ENCODE measurements around the gene CFAP77.
A peak's percentile ranks its signal among the peaks of the same experiment; 100 is the strongest.
"Not testable (repeated sequence)": the region's sequence is repeated elsewhere in the genome, so short reads cannot be mapped to it uniquely, and the experiment has no call there.

Gene CFAP77

DNA sequence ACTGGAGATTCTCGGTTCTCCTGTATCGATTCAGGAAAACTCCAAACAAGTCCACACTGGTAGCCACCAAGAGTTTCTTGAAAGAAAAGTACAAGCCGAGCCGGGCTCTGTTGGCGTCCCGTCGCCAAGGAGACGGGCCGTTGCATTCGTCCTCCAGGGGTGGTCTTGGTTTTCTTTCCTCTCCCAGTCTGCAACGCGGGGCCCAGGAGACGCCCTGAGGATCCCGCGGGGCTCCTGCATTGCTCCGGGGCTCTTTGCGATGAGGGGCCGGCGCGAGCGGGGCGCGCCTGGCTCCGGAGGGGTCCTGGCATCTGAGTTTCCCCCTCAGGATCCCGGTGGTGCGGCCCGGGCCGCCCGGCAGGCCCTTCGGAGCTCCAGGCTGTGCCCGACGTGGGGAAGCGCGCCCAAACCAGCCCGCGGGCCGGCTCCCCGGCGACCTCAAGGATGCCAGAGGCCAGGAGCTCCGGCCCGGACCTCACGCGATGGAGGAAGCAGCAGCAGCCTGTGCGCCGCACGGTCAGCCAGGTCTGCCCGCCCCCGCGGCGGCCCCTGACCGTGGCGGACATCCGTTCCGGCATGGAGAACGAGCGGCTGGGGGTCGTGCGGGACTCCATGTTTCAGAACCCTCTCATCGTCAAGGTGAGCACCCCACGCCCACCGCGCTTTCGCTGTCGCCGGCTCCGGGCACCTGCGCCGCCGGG lies at the start of gene CFAP77:
TSS of gene CFAP77 (plus strand) at position 384 of the 701 bp plus-strand sequence. CDS start at position 445, 61 bp downstream.
- DNase-seq, result peak; percentile 24

- no peak for DNase-seq
Measured at GRCh38 chr9:132364068-132364467, 45.9 kb upstream of the CFAP77 start.

DNA sequence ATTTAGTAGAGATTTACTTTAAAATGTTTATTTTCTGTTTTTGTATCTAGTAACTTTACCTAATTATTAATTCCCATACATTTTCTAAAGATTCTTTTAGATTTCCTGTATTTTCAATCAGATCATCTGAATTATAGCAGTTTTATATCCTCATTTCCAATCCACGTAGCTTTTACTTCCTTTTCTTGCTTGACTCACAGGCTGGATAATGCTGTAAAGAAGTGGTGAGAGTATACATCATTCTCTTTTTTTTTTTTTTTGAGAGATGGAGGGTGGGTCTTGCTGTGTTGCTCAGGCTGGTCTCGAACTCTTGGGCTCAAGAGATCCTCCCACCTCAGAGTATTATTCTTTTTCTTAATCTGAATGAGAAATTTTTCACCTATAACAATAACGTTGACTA lies 44.0 kb upstream of the CFAP77 start:
- no peak for DNase-seq

GRCh38 chr9:132366481-132366880 lies 43.5 kb upstream of the CFAP77 start:
- no peak for DNase-seq

DNA sequence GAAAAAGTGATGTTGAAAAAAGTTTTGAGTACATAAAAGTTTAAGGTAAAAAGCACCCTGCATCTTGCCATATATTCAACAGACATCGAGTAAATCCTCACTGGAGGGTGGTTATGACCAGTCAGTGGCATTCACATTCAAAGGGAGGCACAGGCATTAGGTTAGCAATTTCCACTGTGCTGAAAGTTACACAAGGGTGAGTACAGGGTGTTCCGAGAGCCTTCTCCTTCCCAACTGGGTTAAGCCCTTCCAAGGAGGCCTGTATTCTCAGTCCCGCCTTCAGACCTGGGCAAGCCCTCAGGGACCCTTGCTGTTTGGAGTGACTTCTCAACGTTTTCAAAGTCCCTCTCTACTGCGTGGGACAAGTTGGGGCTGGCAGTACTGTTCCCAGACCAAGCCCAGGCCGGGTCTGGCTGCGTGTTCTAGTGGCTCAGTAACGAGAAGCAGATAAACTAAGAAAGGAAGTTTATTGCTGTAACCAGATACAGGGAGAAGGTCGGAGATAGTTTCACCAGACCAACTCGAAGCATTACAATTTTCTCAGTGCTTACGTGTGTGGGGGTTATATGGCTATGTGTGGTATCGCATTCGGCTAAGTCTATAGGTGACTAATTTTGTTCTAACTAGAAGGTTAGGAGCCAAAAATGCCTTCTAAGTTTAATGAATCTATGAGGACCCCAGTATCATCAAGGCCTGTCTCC lies 42.2 kb upstream of the CFAP77 start:
- no peak for DNase-seq

- DNase-seq, result no peak
Measured at GRCh38 chr9:132369421-132369820, 40.6 kb upstream of the CFAP77 start.

DNA sequence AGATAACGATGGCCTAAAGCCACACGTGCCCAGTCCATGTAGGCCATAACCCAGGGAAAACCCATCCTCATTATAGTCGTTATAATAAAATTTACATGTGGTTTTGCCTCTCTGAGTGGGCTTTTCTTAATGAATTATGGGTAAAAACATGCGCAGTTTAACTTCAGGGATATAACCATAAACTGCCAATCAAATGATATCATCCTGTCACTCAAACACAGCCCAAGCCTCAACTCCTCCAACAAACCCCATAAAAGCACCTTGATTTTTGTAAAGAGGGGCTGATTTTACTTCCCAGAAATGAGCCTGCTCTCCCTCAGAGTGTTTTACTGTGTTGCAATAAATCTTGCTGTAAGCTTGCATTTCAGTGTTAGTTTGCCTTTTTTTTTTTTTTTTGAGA lies 39.4 kb upstream of the CFAP77 start:
- no peak for DNase-seq

DNA sequence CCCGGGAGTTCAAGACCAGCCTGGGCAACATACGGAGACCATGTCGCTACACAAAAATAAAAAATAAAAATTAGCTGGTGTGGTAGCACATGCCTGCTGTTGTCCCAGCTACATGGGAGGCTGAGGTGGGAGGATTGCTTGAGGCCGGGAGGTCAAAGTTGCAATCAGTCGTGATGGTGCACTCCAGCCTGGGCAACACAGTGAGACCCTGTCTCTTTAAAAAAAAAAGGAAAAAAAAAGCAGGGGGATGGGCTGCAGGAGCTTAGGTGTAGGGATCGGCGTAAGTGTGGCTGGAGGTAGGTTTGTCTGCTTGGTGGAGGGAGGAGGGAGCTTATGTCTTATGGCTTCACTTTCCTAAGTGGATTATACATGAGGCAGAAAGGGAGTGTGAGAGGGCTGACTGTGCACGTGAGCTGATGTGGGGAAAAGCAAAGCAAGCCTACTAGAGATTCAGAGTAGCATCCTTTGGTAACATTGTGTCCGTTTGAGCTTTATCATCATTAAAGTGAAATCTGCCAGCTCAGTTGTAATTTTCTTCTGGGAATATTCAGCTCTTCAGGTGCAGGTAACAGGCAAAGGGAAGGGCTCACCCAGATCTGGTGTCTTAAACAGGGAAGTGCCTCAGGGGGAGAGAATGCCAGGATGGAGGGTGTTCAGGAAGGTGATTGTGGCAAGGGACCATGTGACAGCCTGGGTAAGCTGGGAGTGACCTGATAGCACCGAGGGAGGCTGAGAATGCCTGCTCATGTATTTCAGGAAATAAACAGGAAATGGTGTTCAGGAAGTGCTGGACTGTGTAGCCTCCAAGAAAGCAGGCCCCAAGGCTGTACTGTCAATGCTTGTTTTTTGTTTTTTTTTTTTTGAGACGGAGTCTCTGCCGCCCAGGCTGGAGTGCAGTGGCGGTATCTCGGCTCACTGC lies 37.6 kb upstream of the CFAP77 start:
- DNase-seq, result peak; percentile 22

DNA sequence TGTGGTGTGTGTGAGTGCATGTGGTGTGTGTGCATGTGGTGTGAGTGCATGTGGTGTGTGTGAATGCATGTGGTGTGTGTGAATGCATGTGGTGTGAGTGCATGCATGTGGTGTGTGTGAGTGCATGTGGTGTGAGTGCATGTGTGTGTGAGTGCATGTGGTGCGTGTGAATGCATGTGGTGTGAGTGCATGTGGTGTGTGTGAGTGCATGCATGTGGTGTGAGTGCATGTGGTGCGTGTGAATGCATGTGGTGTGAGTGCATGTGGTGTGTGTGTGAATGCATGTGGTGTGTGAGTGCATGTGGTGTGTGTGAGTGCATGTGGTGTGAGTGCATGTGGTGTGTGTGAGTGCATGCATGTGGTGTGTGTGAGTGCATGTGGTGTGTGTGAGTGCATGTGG lies 32.2 kb upstream of the CFAP77 start:
- DNase-seq, result not testable (repeated sequence)

DNA sequence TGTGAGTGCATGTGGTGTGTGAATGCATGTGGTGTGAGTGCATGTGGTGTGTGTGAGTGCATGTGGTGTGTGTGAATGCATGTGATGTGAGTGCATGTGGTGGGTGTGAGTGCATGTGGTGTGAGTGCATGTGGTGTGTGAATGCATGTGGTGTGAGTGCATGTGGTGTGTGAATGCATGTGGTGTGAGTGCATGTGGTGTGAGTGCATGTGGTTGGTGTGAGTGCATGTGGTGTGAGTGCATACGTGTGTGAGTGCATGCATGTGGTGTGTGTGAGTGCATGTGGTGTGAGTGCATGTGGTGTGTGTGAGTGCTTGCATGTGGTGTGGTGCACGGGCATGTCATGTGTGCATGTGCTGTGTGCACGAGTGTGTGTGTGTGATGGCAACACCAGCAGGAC lies 31.6 kb upstream of the CFAP77 start:
- DNase-seq, result not testable (repeated sequence)

- DNase-seq, result no peak
Measured at GRCh38 chr9:132381966-132382541, 28.0 kb upstream of the CFAP77 start.

GRCh38 chr9:132383462-132383883 lies 26.5 kb upstream of the CFAP77 start:
- DNase-seq, result no peak

DNA sequence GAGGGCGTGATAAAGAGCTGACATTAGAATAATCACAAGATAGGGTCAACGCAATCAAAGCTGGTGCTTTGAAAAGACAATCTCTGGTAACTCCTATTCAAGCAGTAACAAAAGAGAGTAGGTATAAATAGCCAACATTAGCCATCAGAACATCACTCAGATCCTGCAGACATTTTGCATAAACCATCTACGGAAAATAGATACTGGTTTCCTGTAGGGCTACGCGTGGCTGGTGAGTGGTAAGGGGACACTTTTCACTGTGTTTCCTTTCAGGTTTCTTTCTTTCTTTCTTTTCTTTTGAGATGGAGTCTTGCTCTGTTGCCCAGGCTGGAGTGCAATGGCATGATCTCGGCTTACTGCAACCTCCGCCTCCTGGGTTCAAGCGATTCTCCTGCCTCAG lies 25.6 kb upstream of the CFAP77 start:
- DNase-seq, result no peak

GRCh38 chr9:132387133-132387532 lies 22.9 kb upstream of the CFAP77 start:
- no peak for DNase-seq

DNA sequence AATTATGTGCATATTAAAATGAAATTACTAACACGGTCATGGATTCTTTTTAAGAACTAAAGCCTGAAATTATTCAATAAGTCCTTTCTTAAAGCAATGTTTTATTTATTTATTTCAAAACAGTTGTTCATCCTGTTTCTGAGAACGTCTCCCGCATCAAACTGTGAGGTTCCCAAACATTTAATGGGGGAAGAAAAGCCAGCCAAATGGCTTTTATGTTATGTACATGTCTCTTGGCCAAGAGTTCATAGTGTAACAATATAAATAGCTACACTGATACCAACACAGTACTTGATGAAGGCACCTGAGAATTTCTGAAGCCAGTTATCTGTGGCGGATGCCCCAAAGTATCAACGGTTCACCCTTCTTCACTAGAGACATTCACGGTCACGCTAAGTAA lies 19.0 kb upstream of the CFAP77 start:
- DNase-seq, result no peak

- no peak for DNase-seq
Measured at GRCh38 chr9:132391449-132391848, 18.6 kb upstream of the CFAP77 start.

GRCh38 chr9:132395560-132395959 lies 14.5 kb upstream of the CFAP77 start:
- DNase-seq, result no peak

DNA sequence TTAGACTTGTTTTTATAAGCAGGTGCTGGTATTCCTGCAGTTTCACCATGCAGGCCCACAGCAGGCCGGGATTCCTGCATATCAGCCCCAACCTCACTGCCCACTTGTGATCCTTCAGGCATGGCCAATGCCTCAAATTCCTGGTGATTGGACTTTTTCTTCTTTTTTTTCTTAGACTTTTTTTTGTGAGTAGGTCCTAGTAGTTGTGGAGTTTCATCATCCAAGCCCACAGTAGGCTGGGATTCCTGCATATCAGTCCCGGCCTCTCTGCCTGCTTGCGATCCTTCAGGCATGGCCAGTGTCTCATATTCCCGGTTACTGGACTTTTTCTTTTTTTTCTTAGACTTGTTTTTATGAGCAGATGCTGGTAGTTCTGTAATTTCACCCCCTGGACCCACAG lies 8.2 kb upstream of the CFAP77 start:
- DNase-seq, result no peak

- no peak for DNase-seq
Measured at GRCh38 chr9:132404228-132404881, 5.7 kb upstream of the CFAP77 start.

DNA sequence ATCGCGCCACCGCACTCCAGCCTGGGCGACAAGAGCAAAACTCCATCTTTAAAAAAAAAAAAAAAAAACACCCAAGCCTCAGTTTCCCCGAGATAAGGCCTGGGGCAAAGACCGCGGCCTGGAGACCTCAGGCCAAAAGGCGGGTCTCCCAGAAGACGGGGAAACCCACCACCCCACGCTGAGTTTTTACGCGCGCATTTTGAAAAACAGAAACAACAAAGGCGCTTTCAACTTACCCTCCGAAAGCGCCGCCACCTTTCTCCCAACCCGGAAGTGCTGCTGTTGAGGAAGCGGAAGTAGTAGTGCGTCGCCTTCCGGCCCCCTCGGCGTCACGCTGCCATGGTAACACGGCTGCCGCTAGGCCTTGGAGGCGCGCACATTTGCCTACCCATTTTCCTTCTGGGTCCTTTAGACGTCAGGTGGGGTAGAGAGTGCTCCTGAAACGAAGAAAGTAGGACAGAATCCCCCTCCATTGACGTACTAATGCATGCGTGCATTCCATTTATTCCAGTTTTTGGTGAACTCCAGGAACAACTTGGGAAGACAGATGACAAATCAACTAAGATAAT lies 3.4 kb upstream of the CFAP77 start, which contains the start of gene TTF1:
TSS of gene TTF1 (minus strand) at position 287 of the 569 bp plus-strand sequence. CDS start 4,019 bp downstream, outside the sequence.
- DNase-seq, result peak; percentile 92

DNA sequence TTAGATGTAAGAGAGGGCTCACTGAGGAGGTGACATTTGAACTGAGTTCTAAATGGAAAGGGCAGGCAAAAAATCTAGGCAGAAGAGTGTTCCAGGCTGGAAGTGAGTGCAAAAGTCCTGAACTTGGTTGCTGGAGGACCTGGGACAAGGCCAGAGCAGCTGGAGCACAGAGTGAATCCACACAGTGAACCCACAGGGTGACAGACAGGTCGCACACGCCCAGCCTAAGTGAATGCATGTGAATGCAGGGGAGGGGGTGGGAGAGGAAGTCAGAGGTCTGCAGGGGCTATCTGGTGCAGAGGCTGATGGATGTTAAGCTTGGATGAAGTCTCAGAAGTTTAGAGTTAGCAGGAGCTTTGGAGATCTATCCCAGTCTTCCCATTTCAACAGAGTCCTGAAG lies 2.8 kb upstream of the CFAP77 start:
- DNase-seq, result no peak

DNA sequence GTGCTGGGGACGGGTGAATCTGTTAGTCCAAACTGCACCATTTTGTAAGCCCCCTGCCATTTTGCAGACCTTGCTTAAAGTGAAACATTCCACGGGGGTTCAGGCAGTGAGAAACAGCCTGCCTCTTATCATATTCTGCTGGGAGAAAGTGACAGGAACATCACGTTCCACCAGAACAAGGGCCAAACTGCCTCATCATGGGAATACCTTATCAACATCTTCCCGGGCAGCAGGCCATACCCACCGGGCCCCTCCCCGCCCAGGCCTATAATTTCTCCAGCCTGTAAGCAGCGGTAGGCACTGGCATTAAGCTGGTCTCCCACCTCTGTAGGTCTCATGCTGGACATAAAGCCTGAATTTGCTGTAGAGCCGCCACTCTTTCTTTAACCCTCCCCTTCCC lies 1.5 kb upstream of the CFAP77 start:
- DNase-seq, result no peak
